DLD1 (cell line): ENCODE measurements around the gene EFHB.
"Not testable (repeated sequence)": the region's sequence is repeated elsewhere in the genome, so short reads cannot be mapped to it uniquely, and the experiment has no call there.

Source experiments
- in situ Hi-C: cut with HindIII; loops from 2 replicates; pipeline ENCODE4 v1.10.0; 2017; ENCODE audit warnings: low sequenced_read_pairs

The EFHB gene, protein sequence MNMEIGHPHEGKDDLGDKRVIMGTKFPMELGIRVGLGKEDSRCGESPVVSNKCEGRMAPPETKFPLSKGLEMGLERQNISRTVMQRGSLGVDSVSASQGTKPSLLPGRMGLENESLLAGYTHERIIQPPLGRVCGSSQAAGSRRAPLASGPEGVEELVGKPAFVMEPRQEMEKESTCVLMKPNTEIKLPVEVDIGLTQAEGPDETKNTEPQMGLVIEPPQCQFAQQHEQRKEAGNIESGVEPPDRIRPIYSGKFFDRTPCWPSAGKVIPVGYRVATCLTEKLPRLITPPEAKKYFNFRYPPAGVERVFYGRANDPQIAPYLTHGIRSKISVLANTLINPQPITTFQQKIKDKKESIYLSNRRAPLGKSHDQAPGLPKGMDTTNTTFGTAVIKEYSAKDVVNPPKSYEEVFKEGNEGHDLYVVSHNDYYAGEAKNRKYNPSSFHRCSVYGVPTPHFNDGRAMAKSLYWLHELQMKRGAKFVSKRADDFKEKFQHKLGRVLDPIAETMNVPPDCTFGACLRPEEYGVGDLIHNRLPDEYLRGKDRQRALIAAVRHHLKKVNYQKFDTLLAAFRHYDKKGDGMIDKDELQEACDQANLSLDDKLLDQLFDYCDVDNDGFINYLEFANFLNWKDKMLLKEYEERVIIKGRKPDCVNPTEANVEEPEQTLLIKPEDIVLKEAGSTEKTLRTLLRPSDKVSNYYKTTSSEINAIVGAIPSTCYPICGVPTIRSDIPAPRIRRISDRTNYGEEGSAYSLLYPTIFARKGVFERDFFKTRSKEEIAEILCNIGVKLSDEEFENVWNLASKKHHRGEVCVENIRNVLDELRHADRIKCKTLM

DNA sequence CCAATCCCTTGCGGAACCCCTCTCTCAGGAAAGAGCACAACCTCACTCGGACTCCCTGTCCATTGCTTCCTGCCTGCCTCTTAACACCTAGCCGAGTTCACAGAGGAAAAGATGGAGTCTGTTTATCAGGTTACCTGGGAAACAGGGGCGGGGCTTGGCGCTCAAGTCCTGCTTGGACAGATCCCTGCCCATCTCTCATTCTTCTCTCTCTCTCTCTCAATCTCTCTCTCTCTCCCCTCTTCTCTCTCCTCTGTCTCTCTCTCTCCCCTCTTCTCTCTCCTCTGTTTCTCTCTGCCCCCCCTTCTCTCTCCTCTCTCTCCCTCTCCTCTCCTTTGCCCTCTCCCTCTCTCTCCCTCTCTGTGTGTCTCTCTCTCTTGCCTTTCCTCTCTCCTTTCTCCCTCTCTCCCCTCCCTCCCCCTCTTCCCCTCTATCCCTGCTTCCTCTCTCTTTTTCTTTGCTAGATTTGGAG, at the start of gene EFHB:
TSS of gene EFHB (minus strand) at position 120 of the 469 bp plus-strand sequence. CDS start 199 bp downstream, outside the sequence.
- in situ Hi-C loops = loop anchor here (25.0 kb wide), 1 partner anchor 103 kb away; the partner anchor contains the start of gene KAT2B

DNA sequence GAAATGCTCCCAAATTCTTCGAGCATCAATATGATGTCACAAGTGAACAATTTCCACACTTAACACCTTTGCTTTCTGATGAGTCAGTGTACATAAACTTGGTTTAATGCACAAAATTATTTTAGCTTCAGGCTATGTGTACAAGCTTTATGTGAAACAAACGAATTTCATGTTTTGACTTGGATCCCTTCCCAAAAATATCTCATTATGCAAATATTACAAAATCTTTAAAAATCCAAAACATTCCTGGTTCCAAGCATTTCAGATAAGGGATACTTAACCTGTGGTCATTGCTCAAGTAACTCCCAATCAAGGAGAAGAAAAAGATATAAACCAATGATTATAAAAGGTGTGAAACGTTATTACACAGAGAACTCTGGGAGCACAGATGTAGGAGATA, 38.0 kb upstream of the EFHB start:
- in situ Hi-C loops = no loop called here

DNA sequence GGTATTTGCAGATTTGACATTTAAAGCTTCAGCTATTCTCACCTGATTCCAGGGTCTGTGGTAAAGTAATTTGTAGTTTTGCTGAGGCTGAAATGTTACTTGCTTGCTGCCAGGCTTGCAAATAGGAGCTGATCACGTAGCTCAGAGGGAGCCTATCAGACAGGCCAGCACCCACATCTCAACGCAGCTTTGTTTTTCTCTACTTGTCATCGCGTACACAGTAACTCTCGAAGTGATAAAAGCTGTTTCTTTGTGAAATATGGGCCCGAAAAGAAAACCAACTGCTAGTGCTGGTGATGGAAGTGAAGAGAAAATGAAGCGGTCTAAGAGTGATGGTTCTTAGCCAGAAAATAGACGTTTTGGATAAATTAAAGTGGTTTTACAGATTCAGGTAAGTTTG, 36.3 kb upstream of the EFHB start:
- in situ Hi-C loops = no loop called here

DNA sequence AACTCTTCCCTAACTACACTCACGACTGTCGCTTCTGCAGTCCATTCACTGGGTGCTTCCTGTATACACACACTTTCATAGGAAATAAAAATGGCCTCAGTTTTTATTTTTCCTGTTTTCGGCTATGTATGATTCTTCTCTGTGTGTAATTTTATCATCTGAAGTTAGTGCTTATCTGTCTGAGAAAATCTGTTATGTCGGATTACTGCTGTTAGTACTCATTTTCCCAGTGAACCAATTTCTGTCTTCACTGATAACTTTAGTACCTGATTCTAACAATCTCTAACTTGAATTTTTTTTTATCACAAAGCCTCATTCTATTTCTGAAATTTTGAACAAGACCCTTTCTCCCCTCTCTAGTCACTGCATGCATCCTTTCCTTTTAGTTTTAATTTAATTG, 33.8 kb upstream of the EFHB start:
- in situ Hi-C loops = no loop called here

DNA sequence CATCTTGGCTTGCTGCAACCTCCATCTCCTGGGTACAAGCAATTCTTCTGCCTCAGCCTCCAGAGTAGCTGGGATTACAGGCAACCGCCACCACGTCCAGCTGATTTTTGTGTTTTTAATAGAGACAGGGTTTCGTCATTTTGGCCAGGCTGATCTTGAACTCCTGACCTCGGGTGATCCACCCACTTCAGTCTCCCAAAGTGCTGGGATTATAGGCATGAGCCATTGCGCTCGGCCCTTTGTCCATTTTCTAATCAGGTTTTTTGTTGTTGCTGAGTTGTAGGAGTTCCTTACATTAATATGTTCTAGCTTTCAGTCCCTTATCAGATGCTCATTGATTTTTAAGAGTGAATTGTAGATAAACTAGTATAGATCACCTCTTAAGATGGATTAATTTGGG, 33.2 kb upstream of the EFHB start:
- in situ Hi-C loops = no loop called here

DNA sequence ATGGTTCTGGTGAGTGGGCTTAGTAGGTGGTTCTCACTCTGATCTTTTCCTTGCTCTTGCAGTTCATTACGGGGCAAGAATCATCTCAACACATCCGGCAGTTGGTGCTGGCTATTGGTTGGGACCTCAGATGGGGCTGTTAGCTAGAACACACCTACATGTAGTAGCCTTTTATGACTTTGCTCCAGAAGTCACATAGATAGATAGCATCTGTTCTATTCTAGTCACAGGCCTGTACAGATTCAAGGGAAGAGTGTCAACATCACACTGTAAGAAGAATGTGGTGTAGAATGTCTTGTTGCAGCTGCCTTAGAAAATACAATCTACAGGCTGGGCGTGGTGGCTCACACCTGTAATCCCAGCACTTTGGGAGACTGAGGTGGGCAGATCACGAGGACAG, 27.9 kb upstream of the EFHB start:
- in situ Hi-C loops = no loop called here

DNA sequence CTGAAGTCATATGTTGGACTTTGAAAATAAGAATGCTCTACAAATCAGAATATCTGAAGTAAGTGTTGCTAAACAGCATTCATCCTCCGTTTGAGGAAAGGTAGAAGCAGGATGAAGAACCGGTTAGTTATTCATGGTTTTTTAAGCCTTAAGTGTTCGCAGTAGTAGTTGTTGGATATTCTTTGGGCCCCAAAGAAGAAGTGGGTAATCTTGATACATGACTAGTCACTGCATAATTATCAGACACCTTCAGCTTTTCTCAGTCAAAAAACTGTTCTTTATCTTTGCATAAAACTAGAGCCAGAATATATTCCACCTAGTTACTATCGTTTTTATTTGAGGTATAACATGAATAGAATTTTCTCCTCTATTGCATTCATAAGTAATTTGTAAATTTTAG, 26.7 kb upstream of the EFHB start:
- in situ Hi-C loops = no loop called here

DNA sequence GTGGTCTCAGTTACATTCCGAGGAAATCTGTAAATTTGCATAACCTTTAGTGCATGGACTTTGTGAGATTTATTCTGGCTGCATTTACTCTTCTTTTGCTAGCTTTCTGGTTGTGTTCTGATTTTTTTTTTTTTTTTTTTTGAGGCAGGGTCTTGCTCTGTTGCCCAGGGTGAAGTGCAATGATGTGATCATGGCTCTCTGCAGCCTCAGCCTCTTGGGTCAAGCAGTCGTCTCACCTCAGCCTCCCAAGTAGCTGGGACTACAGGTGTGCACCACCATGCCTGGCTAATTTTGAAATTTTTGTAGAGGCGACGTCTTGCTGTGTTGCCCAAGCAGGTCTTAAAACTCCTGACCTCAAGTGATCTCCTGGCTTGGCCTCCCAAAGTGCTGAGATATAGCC, 25.5 kb upstream of the EFHB start:
- in situ Hi-C loops = no loop called here

DNA sequence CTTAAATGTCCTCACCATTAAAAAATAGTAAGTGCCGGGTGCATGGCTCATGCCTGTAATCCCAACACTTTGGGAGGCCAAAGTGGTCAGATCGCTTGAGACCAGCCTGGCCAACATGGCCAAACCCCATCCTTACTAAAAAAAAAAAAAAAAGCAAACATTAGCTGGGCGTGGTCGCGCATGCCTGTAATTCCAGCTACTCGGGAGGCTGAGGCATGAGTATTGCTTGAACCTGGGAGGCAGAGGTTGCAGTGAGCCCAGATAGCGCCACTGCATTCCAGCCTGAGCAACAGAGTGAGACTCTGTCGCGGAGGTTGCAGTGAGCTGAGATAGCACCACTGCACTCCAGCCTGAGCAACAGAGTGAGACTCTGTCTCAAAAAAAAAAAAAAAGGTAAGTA, 23.3 kb upstream of the EFHB start:
- in situ Hi-C loops = not testable (repeated sequence)

DNA sequence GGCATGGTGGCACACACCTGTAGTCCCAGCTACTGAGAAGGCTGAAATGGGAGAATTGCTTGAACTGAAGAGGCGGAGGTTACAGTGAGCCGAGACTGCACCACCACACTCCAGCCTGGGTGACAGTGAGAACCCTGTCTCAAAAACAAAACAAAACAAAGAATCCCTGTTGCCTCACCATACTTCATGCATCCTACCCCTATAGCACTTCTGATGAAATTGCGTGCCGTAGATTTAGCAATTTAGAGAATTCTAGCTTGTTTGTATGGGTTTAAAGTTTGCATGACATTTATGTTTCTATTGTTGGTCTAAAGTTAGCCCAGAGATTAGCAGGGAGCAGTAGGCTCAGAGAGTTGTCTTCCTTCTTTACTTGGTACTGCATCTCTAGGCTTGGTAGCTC, 20.7 kb upstream of the EFHB start:
- in situ Hi-C loops = no loop called here

DNA sequence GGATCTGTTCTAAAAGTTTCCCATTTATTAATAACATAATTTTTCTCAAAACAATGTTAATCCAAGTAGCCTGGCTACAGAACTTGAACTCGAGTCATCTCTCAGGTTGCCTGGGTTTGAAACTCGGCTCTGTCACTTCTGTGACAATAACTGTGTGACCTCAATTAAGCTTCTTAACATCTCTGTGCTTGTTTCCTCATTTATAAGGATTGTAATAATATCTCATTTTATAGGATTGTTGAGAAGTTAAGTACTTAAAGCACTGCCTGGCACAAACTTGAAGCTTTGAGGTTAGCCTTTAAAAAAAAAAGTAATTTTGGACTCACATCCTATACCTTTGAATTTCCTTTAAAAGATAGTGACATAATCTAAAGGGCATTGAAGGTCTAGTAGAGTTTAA, 16.3 kb upstream of the EFHB start:
- in situ Hi-C loops = no loop called here

DNA sequence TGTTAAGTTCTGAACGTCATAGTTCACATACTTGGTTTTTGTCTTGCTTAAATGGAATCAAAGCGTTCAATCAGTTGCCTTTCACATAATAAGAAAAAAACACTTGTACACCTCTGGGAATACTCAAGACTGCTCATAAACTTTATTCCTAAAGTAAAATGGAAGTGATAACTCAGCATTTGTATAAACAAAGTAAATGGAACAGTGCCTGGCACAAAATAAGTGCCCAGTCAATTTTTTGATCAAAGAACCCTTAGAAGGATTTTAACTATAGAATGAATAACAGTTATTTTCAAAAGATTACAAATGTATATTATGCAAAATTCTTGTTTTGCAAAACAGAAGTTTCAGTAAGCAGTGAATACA, 14.2 kb upstream of the EFHB start:
- in situ Hi-C loops = loop anchor here (25.0 kb wide), 1 partner anchor 89 kb away; the partner anchor contains the start of gene KAT2B

DNA sequence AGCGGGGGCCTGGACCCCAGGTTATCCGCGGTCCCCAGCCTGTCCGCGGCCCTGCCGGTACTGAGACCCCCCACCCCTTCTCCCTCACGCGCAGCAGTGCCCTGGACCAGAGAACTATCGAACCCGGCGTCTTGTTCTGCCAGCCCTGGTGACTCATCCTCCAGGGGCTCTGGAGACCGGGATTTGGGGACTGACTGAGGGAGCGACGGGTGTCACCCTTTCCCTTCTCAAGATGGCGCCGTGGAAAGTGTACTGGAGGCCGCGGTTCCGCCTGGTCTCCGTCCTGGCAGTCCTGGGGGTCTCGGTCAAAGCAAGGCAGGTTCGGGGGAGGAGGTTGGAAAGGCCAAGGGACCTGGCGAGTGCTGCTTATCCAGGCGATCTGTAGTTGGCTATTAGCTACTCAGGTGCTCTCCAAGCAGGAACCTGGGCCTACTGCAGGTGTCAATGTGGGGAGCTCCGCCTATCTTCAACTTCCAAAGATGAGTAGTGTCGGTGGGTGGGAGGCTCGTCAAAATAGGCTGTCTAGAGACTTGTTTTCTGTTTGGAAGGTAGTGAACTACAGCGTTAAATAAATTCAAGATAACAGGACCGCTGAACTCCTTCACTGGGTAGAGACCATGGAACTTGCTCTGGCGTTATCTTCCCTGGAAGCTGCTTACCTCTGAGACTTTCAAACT, 13.7 kb upstream of the EFHB start:
- in situ Hi-C loops = loop anchor here (25.0 kb wide), 1 partner anchor 90 kb away; the partner anchor contains the start of gene KAT2B

DNA sequence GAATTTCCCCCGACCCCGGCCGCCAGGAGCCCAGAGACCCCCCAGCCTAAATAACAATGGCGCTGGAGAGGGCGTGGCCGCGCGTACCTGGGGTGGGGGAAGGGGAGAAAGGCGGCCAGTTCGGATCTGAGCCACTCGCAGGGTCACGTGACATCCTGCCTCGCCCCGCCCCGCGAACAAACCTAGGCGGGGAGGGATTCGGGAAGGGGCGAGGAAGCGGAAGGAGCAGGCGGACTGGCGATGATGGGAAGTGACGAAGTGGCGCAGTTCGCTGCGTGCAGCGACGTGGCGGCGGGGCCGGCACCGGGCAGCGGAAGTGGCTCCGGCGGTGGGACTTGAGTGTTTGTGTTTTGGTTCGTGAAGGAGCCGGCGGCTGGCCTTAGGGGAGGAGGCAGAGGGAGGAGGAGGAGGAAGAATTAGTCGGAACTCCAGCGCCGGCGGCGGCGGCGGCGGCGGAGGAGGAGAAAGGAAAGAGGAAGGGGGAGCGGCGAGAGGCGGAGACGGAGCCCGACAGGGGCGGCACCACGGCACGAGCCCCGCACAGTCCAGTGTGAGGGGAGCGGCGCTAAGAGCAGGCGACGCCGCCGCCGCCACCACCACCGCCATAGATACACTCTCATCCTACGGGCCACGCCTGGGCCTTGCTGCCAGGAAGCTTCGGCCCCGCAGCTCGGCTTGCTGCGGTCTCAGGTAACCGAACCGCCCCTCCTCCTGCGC, 13.0 kb upstream of the EFHB start, which contains the start of gene RAB5A:
TSS of gene RAB5A (plus strand) at position 266 of the 717 bp plus-strand sequence. CDS start 3,802 bp downstream, outside the sequence.
- in situ Hi-C loops = loop anchor here (25.0 kb wide), 1 partner anchor 90 kb away; the partner anchor contains the start of gene KAT2B

DNA sequence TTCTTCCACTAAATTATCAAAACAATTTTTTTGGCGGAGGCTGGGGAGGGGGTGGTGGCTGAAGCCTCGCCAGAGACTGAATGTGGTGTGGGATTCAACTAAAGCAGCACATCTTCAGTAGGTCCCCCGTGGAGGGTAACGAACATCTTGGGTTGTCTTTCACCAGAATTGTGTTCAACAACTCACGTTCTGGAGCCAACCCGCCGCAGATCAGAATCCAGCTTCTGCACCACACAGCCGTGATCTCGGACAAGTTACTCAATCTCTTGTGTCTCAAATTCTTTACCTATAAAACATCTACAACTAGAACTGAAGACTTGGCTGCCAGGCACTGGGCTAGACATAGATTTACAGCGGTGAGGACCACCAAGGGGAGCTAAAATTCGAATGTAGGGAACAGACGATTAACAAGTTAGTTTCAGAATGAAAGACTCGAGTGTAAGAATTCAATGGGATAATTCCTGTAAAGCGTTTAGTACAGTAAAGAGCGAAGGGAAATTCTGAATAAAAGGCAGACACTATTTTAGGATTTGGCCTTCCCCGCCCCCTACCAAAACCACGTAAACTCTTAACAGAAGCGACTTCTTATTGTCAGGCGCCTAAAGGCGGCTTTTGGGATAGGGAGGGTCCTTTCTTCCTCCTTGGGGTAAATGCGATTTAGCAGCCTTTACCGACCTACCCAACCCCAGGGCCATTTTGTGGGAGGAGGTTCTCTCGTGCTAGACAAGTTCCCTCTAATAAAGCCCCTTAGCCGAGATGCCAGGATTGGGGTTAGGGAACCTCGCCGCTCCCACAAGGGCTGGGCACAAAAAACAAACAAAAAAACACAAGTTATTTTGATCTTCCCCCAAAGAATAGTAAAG, 12.2 kb upstream of the EFHB start:
- in situ Hi-C loops = loop anchor here (25.0 kb wide), 1 partner anchor 91 kb away; the partner anchor contains the start of gene KAT2B

DNA sequence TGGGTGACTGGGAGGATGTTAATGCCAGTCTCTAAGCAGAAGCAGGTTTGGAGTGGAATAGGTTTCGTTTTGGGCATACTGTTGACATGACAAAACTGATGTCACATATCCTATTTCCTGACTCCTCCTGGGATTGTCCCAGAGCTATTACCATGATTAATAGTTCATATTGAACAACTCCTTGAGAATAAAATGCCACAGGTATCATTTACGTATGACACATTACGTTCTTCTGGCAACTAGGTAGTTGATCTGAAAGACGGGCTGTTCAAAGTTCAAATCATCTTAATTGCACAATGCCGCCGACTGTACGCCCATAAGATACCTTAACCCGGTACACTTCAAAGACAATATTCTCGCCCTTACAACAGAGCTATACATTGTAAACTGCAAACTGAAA, 11.5 kb upstream of the EFHB start:
- in situ Hi-C loops = loop anchor here (25.0 kb wide), 1 partner anchor 92 kb away; the partner anchor contains the start of gene KAT2B

DNA sequence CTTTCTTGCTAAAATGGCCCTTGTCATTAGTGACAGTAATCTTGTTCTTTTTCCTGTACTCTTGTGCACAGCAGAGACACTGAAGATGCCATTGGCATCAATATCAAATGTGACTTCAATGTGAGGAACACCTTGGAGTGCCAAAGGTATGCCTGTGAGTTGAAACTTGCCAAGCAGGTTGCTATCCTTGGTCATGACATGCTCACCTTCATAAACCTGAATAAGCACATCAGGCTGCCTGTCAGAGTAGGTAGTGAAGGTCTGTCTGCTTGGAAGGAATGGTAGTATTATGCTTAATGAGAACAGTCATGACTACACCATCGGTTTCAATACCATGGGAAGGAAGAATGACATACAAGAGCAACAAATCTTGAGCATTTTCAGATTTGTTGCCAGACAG, 6.6 kb upstream of the EFHB start:
- in situ Hi-C loops = loop anchor here (5.0 to 25.0 kb wide), 2 partner anchors 48 to 97 kb away; partner anchors contain the start of gene KAT2B

DNA sequence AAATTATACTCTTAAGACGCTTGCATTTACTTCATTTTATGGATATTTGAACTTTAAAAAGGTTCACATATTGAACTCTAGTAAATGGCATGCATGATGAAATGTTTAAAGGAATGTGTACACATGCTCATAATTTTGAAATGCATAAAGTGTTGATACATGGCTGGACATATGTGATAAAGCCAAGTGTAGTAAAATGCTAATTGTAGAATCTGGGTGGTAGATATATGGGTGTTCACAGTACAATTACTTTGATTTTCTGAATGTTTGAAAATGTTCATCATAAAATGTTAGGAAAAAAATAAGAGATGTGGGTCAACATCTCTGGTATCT, 4.2 kb upstream of the EFHB start:
- in situ Hi-C loops = loop anchor here (25.0 kb wide), 1 partner anchor 99 kb away; the partner anchor contains the start of gene KAT2B
